Stimulated activated CD4-positive, alpha-beta T cell treated with anti-CD3 and anti-CD28 coated beads, Interleukin-2, amount 100 ng/mL, for 4 hours (primary cell): ENCODE results near the gene AMT.

Experiments used
- DNase-seq: peaks from one replicate; pipeline ENCODE4 v3.0.0-alpha.2; 2020; ENCODE audit warnings: low read depth

AMT gene

GRCh38 chr3:49388289-49388820, 33.9 kb downstream of the AMT start:
- no peak for DNase-seq

DNA sequence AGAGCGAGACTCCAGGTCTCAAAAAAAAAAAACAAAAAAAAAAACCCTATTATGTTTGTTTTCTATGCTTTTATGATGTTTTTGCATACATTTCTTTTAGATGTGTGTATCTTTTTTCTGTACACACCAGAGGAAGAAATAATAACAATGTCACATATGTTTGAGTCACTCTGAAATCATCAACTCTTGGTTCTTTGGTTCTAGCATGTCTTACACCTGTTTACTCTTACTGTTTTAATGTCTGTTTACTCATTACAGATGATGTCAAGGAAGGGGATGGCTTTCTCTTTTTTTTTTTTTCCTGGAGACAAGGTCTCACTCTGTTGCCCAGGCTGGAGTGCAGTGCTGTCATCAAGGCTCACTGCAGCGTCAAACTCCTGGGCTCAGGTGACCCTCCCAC, 34.6 kb downstream of the AMT start:
- DNase-seq = no peak

GRCh38 chr3:49386056-49386756, 36.1 kb downstream of the AMT start:
- DNase-seq = no peak

GRCh38 chr3:49385617-49386016, 36.7 kb downstream of the AMT start:
- DNase-seq = no peak

DNA sequence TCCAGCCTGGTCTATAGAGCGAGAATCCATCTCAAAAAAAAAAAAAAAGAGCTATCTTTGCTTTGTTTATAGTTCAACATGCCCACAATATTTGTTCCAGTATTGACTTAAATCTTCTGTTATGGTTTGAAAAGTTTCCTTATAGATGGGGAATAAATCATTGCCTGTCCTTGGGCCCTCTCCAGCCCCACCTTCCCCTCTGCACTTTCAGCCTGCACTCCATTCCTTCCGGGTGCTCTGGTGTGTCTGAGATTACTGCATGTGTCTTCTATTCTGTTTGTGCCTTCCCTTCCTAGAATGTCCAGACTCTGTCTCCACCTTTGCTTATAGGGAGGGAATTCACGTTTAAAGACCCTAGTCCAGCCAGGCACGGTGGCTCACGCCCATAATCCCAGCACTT, 38.9 kb downstream of the AMT start:
- DNase-seq = no peak

DNA sequence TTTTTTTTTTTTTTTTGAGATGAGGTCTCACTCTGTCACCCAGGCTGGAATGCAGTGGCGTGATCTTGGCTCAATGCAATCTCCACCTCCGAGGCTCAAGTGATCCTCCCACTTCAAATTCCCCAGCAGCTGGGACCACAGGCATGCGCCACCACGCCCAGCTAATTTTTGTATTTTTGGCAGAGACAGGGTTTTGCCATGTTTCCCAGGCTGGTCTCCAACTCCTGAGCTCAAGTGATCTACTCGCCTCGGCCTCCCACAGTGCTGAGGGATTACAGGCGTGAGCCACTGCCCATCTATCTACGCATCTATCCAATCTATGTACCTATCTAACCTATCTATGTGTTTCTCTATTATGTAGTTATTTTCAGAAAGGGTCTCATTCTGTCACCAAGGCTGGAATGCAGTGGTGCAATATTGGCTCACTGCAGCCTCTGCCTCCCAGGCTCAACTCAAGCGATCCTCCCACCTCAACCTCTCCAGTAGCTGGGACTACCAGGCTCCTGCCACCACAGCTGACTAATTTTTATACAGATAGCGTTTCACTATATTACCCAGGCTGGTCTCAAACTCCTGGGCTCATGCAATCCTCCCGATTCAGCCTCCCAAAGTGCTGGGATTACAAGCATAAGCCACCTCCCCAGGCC, 43.9 kb downstream of the AMT start:
- DNase-seq = no peak

GRCh38 chr3:49377483-49377882, 44.8 kb downstream of the AMT start:
- DNase-seq = peak; percentile 54

DNA sequence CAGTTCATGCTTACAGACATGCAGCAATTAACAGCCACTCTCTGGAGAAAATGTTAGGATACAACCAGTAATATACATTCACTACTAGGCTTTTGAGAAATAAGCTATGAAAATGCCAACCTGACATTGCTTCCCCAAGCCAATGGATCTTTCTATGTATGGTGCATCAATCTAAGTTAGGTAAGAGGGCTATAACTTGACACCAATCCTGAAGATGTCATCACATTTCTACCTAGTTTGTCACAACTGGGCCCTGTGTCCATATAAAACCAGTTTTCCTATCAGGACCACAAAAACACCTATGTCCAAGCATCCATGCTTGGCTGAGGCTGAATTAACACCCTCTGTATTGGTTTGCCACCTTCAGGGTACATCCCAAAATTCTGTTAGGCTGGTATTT, 50.3 kb downstream of the AMT start:
- no peak for DNase-seq

GRCh38 chr3:49370585-49371290, 51.5 kb downstream of the AMT start:
- no peak for DNase-seq
